Stomach (tissue), 9 donors: Measurements from ENCODE around the gene SMCP. TPM values are rescaled to one million over a fixed set of nuclear protein-coding genes. Genes with fewer than 3 reads are reported as not detected.

Source experiments
- DNase-seq, 2 donors: peaks; one replicate each; pipeline versions ENCODE4 v3.0.0 to v3.0.0-alpha.2; 2013 to 2019
- H3K27ac ChIP-seq, 5 donors: fragments of 200-600 bp in 4 of 5; sonication (generic) in 4 of 5; one replicate each; pipeline ENCODE4 v1.5.1; 2013 to 2019; ENCODE audit warnings: mild to moderate bottlenecking in 1 of 5, moderate library complexity in 1 of 5
- H3K27me3 ChIP-seq, 3 donors: fragments of 200-600 bp; sonication (generic); one replicate each; pipeline ENCODE4 v1.5.1; 2017 to 2019; ENCODE audit warnings: mixed run types in 1 of 3
- H3K36me3 ChIP-seq, 4 donors: fragments of 200-600 bp; sonication (generic); 1 replicate in 3 of 4; 2 replicates in 1 of 4; pipeline ENCODE4 v1.5.1; 2016 to 2019
- H3K4me1 ChIP-seq, 4 donors: fragments of 200-600 bp; sonication (generic); one replicate each; pipeline ENCODE4 v1.5.1; 2016 to 2019
- H3K4me3 ChIP-seq, 4 donors: fragments of 200-600 bp; sonication (generic) in 3 of 4; one replicate each; pipeline ENCODE4 v1.5.1; 2016 to 2019; ENCODE audit warnings: mild to moderate bottlenecking in 1 of 4
- H3K9me3 ChIP-seq, 4 donors: fragments of 200-600 bp; sonication (generic); one replicate each; pipeline ENCODE4 v1.5.1; 2016 to 2019
- EP300 ChIP-seq: sonication (generic); formaldehyde crosslinking; IDR thresholded peaks from one replicate; pipeline ENCODE4 v1.6.1; 2017; ENCODE audit warnings: antibody characterized with exemption
- POLR2A ChIP-seq, 4 donors: fragments of 450-650 bp; IDR thresholded peaks; one replicate each; pipeline ENCODE4 v1.6.1; 2016; ENCODE audit warnings: antibody characterized with exemption in 4 of 4, control low read depth in 2 of 4, mild to moderate bottlenecking in 1 of 4, moderate library complexity in 1 of 4
- POLR2AphosphoS5 ChIP-seq, 3 donors: sonication (generic); formaldehyde crosslinking; IDR thresholded peaks; one replicate each; pipeline ENCODE4 v1.6.1; 2016; ENCODE audit warnings: antibody characterized with exemption in 3 of 3
- WGBS, 5 donors: extraction: QIAGEN DNeasy Blood & Tissue Kit in 3 of 5; methylation state at CpG; one replicate each; pipeline versions ENCODE4 v1.1.5 to v1.1.7; 2013 to 2018; 5-methylcytosine and 5-hydroxymethylcytosine counted together
- intact Hi-C: fragments of 100-400 bp; cut with DNase I; formaldehyde crosslinking; loops from one replicate; pipeline ENCODE4 v1.15.1; 2023; ENCODE audit warnings: low total_unique reads
- polyA plus RNA-seq, 3 donors: library from polyadenylated mRNA; stranded (reverse); fragments of 200-250 nt; gene quantifications; one replicate each; pipeline ENCODE4 v1.2.3, GENCODE V29; 2013
- total RNA-seq, 5 donors: library from RNA; depleted of rRNA; stranded (reverse); fragments of >200 nt; gene quantifications; one replicate each; pipeline versions ENCODE4 v1.1.0 to v1.2.3, GENCODE V29; 2014 to 2016
- TF ChIP-seq, protein P1 (sequence below), 7 experiments: fragments of 450-650 bp in 4 of 7; fragments of 200-600 bp in 3 of 7; sonication (generic) in 3 of 7; IDR thresholded peaks; one replicate each; pipeline ENCODE4 v1.5.1; 2016 to 2019; ENCODE audit warnings: antibody characterized with exemption in 7 of 7, control low read depth in 2 of 7, mild to moderate bottlenecking in 1 of 7
- donor health status: healthy with polysubstance abuse.
- donor health status: Bipolar disorder and iron deficiency.
- donor health status: healthy.

Gene SMCP
- total and polyA plus RNA-seq, 8 donors: not detected

DNA sequence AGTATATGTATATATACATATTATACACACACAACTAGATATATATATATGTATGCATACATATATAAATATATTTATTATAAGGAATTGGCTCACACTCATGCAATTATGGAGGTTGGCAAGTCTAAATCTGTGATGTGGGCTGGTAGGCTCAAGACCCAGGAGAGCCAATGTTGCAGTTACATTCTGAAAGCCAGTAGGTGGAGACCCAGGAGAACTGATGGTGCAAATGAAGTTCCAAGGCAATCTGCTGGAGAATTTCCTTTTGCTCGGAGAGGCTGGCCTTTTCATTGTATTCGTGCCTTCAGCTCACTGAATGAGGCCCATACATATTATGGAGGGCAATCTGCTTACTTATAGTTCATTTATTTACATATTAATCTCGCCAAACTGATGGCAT lies 39.7 kb downstream of the SMCP start:
- DNase-seq: peak in 1 of 2 donors; percentile 75
- Histone ChIP-seq H3K36me3 (no peaks in the 10 kb centered on the region), H3K4me1 (no peaks in the 10 kb centered on the region), H3K4me3 (no peak overlapping the region), H3K27ac (no peak overlapping the region), H3K27me3 (peaks cover 0 to 4% (median 0%) of the 10 kb centered on the region in 3 donors), H3K9me3 (no peaks in the 10 kb centered on the region)
- intact Hi-C loops: no loop called here
- 1 to 18% (median 8%) methylated on average over 3 of the region's 3 CpGs for WGBS, 5 donors
- TF ChIP-seq, protein P1, sequence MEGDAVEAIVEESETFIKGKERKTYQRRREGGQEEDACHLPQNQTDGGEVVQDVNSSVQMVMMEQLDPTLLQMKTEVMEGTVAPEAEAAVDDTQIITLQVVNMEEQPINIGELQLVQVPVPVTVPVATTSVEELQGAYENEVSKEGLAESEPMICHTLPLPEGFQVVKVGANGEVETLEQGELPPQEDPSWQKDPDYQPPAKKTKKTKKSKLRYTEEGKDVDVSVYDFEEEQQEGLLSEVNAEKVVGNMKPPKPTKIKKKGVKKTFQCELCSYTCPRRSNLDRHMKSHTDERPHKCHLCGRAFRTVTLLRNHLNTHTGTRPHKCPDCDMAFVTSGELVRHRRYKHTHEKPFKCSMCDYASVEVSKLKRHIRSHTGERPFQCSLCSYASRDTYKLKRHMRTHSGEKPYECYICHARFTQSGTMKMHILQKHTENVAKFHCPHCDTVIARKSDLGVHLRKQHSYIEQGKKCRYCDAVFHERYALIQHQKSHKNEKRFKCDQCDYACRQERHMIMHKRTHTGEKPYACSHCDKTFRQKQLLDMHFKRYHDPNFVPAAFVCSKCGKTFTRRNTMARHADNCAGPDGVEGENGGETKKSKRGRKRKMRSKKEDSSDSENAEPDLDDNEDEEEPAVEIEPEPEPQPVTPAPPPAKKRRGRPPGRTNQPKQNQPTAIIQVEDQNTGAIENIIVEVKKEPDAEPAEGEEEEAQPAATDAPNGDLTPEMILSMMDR (IDR thresholded peaks at IDR 0.05): peak in 2 of 7 experiments; percentile 32 to 35
- TF ChIP-seq POLR2A (IDR thresholded peaks at IDR 0.05): no peak

DNA sequence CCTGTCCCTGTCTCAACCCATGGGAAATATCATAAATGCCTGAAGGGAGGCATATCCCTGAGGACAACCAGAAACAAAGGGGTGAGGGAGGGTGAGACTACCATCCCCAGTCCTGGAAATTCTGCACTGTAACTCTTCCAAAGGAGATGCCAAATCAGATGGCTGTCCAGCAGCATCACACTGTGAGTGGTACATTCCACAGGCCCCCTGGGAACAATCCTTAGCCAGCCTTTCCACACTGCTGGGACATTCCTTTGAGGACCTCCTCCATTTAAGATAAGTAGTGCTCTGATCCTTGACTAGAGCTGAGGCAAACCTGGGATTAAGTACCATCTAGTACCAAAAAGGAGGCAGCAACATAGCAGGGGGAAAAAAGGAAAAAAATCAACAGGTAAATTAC lies 40.9 kb downstream of the SMCP start:
- Histone ChIP-seq H3K4me3 (no peak overlapping the region), H3K36me3 (no peaks in the 10 kb centered on the region), H3K4me1 (no peaks in the 10 kb centered on the region), H3K9me3 (no peaks in the 10 kb centered on the region), H3K27me3 (peaks cover 0 to 4% (median 0%) of the 10 kb centered on the region in 3 donors), H3K27ac (no peak overlapping the region)
- DNase-seq: no peak
- intact Hi-C loops: no loop called here
- TF ChIP-seq POLR2AphosphoS5 (IDR thresholded peaks at IDR 0.05): no peak
- TF ChIP-seq POLR2A (IDR thresholded peaks at IDR 0.05): no peak
- TF ChIP-seq, protein P1 (IDR thresholded peaks at IDR 0.05): no peak
- no peak for TF ChIP-seq EP300

- Histone ChIP-seq H3K27me3 (no peaks in the 10 kb centered on the region), H3K4me1 (no peaks in the 10 kb centered on the region), H3K36me3 (no peaks in the 10 kb centered on the region), H3K27ac (no peak overlapping the region), H3K9me3 (no peaks in the 10 kb centered on the region), H3K4me3 (no peak overlapping the region)
- intact Hi-C loops: no loop called here
- 26 to 73% (median 53%) methylated on average over 1 to 2 of the region's 2 CpGs for WGBS, 5 donors
- TF ChIP-seq POLR2AphosphoS5 (IDR thresholded peaks at IDR 0.05) (no peak), EP300 (no peak), POLR2A (IDR thresholded peaks at IDR 0.05) (no peak)
- TF ChIP-seq, protein P1 (IDR thresholded peaks at IDR 0.05): no peak
- DNase-seq: no peak
These were observed 46.1 kb downstream of the SMCP start for GRCh38 chr1:152924191-152924590.

GRCh38 chr1:152926091-152926490 lies 48.0 kb downstream of the SMCP start:
- H3K9me3 ChIP-seq: no peaks in the 10 kb centered on the region
- no peak overlapping the region for H3K27ac ChIP-seq
- H3K36me3 ChIP-seq: no peaks in the 10 kb centered on the region
- WGBS, 5 donors: 68 to 77% (median 71%) methylated on average over 3 of the region's 3 CpGs
- TF ChIP-seq, protein P1 (IDR thresholded peaks at IDR 0.05): no peak
- TF ChIP-seq POLR2AphosphoS5 (IDR thresholded peaks at IDR 0.05) (no peak), POLR2A (IDR thresholded peaks at IDR 0.05) (no peak)
- DNase-seq: no peak
- no peaks in the 10 kb centered on the region for H3K27me3 ChIP-seq
- no peak overlapping the region for H3K4me3 ChIP-seq
- intact Hi-C loops: no loop called here
- no peaks in the 10 kb centered on the region for H3K4me1 ChIP-seq
